Uterus (tissue), 4 donors: ENCODE data around the gene PDE4D. TPM values are rescaled to one million over a fixed set of nuclear protein-coding genes. Genes with fewer than 3 reads are reported as not detected.
A peak's percentile ranks its signal among the peaks of the same experiment; 100 is the strongest.

Experiments used
- DNase-seq, 2 donors: peaks; one replicate each; pipeline ENCODE4 v3.0.0-alpha.2; 2019 to 2020
- H3K27ac ChIP-seq, 2 donors: fragments of 200-600 bp; sonication (generic); 1 replicate in 1 of 2; 2 replicates in 1 of 2; pipeline ENCODE4 v1.5.1; 2016 to 2018
- H3K27me3 ChIP-seq, 2 donors: fragments of 200-600 bp; sonication (generic); one replicate each; pipeline ENCODE4 v1.5.1; 2018 to 2019; ENCODE audit warnings: control low read depth in 1 of 2
- H3K36me3 ChIP-seq, 2 donors: fragments of 200-600 bp; sonication (generic); one replicate each; pipeline ENCODE4 v1.5.1; 2019; ENCODE audit warnings: control low read depth in 1 of 2
- H3K4me1 ChIP-seq, 2 donors: fragments of 200-600 bp; sonication (generic); one replicate each; pipeline ENCODE4 v1.5.1; 2018 to 2019; ENCODE audit warnings: control low read depth in 1 of 2
- H3K4me3 ChIP-seq, 2 donors: fragments of 200-600 bp; sonication (generic); 1 replicate in 1 of 2; 2 replicates in 1 of 2; pipeline ENCODE4 v1.5.1; 2018 to 2019; ENCODE audit warnings: mild to moderate bottlenecking in 1 of 2
- H3K9me3 ChIP-seq, 2 donors: fragments of 200-600 bp; sonication (generic); one replicate each; pipeline ENCODE4 v1.5.1; 2019; ENCODE audit warnings: control low read depth in 1 of 2
- CTCF ChIP-seq, 4 experiments: fragments of 200-600 bp in 2 of 4; fragments of 450-650 bp in 2 of 4; sonication (generic) in 2 of 4; IDR thresholded peaks; one replicate each; pipeline ENCODE4 v1.5.1; 2016 to 2019; ENCODE audit warnings: antibody characterized with exemption in 4 of 4, mild to moderate bottlenecking in 2 of 4, moderate library complexity in 1 of 4
- POLR2A ChIP-seq, 2 donors: fragments of 450-650 bp; IDR thresholded peaks; one replicate each; pipeline ENCODE4 v1.6.1; 2016; ENCODE audit warnings: antibody characterized with exemption in 2 of 2, mild to moderate bottlenecking in 1 of 2, moderate library complexity in 1 of 2
- intact Hi-C: fragments of 100-400 bp; cut with DNase I; formaldehyde crosslinking; loops from one replicate; pipeline ENCODE4 v1.15.1; 2023; ENCODE audit warnings: low total_unique reads
- total RNA-seq, 4 donors: library from RNA; depleted of rRNA in 3 of 4; stranded (reverse); fragments of >200 nt in 3 of 4; gene quantifications; one replicate each; pipeline versions ENCODE4 v1.1.0 to v1.2.4, GENCODE V29; 2014 to 2023
- donor health status: DM: yes; HTN: yes; CAD: no.

PDE4D gene
- 10 to 100 TPM; 27.1 to 77.0 (median 45.8) TPM for total RNA-seq

GRCh38 chr5:59893429-59894227 is at the start of gene PDE4D:
TSS of gene PDE4D (minus strand) at chr5:59893726.
- TF ChIP-seq CTCF (IDR thresholded peaks at IDR 0.05) (no peak), POLR2A (IDR thresholded peaks at IDR 0.05) (no peak)
- intact Hi-C loops, result no loop called here
- peaks cover 0 to 5% of the 10 kb centered on the region in 2 donors for H3K4me1 ChIP-seq
- H3K4me3 ChIP-seq, result no peak within 1 kb of the TSS
- H3K27ac ChIP-seq, result no peak within 1 kb of the TSS
- no peaks in the 10 kb centered on the region for H3K27me3 ChIP-seq
- H3K9me3 ChIP-seq, result no peaks in the 10 kb centered on the region
- peak in 1 of 2 donors; percentile 30 for DNase-seq
- H3K36me3 ChIP-seq, result no peaks in the 10 kb centered on the region

- DNase-seq, result no peak
- H3K27me3 ChIP-seq, result no peaks in the 10 kb centered on the region
- TF ChIP-seq CTCF (IDR thresholded peaks at IDR 0.05), result no peak
- no peak for TF ChIP-seq POLR2A (IDR thresholded peaks at IDR 0.05)
- intact Hi-C loops, result no loop called here
- H3K9me3 ChIP-seq, result no peaks in the 10 kb centered on the region
- no peak overlapping the region for H3K27ac ChIP-seq
- no peaks in the 10 kb centered on the region for H3K36me3 ChIP-seq
- no peaks in the 10 kb centered on the region for H3K4me1 ChIP-seq
- H3K4me3 ChIP-seq, result no peak overlapping the region
Measured at GRCh38 chr5:59937633-59938032, 44.1 kb upstream of the PDE4D start.

GRCh38 chr5:59923465-59923864 is 29.9 kb upstream of the PDE4D start:
- TF ChIP-seq CTCF (IDR thresholded peaks at IDR 0.05) (no peak), POLR2A (IDR thresholded peaks at IDR 0.05) (no peak)
- Histone ChIP-seq H3K36me3 (no peaks in the 10 kb centered on the region), H3K27me3 (no peaks in the 10 kb centered on the region), H3K27ac (no peak overlapping the region), H3K4me3 (no peak overlapping the region), H3K9me3 (no peaks in the 10 kb centered on the region), H3K4me1 (no peaks in the 10 kb centered on the region)
- no peak for DNase-seq
- intact Hi-C loops, result no loop called here

GRCh38 chr5:59922220-59922619 is 28.7 kb upstream of the PDE4D start:
- Histone ChIP-seq H3K36me3 (no peaks in the 10 kb centered on the region), H3K27ac (no peak overlapping the region), H3K27me3 (no peaks in the 10 kb centered on the region), H3K9me3 (no peaks in the 10 kb centered on the region), H3K4me3 (no peak overlapping the region), H3K4me1 (no peaks in the 10 kb centered on the region)
- TF ChIP-seq POLR2A (IDR thresholded peaks at IDR 0.05), result no peak
- no peak for TF ChIP-seq CTCF (IDR thresholded peaks at IDR 0.05)
- DNase-seq, result no peak
- intact Hi-C loops, result no loop called here

- H3K36me3 ChIP-seq, result no peaks in the 10 kb centered on the region
- intact Hi-C loops, result no loop called here
- DNase-seq, result no peak
- no peaks in the 10 kb centered on the region for H3K4me1 ChIP-seq
- H3K9me3 ChIP-seq, result no peaks in the 10 kb centered on the region
- H3K4me3 ChIP-seq, result no peak overlapping the region
- TF ChIP-seq CTCF (IDR thresholded peaks at IDR 0.05) (no peak), POLR2A (IDR thresholded peaks at IDR 0.05) (no peak)
- no peak overlapping the region for H3K27ac ChIP-seq
- H3K27me3 ChIP-seq, result no peaks in the 10 kb centered on the region
Measured at GRCh38 chr5:59921816-59922215, 28.3 kb upstream of the PDE4D start.
